ENCODE data around the gene CDPF1.

DNA sequence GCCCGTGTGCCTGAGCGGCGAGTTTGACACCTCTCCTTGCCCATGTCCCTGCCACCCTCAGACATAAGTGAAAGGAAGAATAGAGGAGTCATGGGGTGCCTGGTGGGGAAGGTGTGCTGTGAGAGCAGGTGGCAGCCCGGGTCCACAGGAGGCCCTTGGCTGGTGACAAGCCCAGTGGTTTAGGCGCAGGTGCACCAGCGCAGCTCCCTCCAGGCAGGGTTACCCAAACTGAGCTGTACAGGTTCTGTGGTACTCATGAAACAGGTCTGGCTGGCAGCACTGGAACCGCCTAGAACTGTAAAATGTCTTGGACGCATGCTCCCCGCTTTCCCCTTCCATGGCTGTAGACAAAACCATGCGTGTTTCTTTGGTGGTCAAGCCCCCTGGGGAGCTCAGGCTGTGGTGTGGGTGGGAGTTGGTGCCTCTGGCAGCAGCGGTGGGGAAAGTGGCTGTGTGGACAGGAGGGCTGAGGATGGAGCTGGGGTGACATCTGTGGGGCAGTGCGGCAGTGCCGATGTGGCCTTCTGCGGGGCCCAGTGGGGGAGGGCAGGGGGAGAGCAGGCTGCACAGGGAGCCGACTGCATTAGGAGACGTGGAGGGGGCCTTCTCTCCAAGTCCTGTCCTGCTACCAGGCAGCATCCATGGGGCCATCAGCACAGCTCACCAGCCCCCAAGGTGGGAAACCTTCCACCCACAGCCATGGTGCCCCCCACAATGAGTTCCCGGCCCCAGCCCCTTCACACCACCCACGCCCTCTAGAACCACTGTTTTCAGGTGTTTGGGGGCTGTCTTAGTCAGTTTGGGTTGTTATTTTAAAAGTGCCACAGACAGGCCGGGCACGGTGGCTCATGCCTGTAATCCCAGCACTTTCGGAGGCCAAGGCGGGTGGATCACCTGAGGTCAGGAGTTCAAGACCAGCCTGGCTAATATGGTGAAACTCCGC lies 41.0 kb upstream of the CDPF1 start:
- no peak for TF ChIP-seq EZH2 (IDR thresholded peaks at IDR 0.05)
- TF ChIP-seq, protein P1, sequence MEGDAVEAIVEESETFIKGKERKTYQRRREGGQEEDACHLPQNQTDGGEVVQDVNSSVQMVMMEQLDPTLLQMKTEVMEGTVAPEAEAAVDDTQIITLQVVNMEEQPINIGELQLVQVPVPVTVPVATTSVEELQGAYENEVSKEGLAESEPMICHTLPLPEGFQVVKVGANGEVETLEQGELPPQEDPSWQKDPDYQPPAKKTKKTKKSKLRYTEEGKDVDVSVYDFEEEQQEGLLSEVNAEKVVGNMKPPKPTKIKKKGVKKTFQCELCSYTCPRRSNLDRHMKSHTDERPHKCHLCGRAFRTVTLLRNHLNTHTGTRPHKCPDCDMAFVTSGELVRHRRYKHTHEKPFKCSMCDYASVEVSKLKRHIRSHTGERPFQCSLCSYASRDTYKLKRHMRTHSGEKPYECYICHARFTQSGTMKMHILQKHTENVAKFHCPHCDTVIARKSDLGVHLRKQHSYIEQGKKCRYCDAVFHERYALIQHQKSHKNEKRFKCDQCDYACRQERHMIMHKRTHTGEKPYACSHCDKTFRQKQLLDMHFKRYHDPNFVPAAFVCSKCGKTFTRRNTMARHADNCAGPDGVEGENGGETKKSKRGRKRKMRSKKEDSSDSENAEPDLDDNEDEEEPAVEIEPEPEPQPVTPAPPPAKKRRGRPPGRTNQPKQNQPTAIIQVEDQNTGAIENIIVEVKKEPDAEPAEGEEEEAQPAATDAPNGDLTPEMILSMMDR (IDR thresholded peaks at IDR 0.05), result no peak
- TF ChIP-seq EZH2phosphoT487 (IDR thresholded peaks at IDR 0.05), result no peak

Data from neural progenitor cell (in vitro differentiated cells).